ENCODE results near the gene PTPN2.
"Not testable (repeated sequence)": the region's sequence is repeated elsewhere in the genome, so short reads cannot be mapped to it uniquely, and the experiment has no call there.

The PTPN2 gene

GRCh38 chr18:12769644-12770440, 114.2 kb downstream of the PTPN2 start:
- DNase-seq = no peak

DNA sequence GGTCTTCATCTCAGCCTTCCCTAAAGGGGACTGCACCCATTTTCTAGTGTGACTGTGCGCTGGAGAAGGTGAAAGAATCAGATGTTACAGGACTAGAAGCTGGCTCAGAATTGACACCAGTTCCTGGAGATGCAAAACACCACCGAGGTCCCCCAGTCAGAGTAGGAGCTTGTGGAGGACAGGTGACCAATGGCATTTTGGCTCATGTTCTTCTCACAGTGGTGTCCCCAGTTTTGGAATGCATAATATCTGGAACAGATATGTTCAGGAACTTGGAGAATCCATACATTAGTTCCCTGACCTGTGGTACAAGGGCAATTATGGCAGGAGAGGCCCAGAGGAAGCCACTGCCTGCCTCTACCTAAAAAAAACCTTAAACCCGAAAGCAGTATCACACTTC, 114.9 kb downstream of the PTPN2 start:
- no peak for DNase-seq

DNA sequence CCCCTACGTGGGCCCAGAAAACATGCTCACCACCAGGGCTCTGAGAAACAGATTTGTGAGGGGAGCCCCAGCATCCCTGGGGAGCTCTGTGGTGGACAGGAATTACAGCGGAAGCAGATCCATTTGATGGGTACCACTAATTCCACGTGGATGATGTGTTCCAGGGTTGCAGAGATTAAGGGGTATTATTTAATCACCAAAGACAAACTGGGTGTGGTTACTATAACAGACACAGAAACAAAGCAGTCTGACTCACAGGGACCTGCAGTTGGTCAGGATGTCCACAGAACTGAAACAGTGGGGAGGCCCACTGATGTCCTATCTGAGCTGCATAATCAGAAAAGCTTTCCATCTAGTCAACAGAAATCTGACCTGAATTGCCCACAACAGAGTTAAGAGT, 115.4 kb downstream of the PTPN2 start:
- DNase-seq = no peak

DNA sequence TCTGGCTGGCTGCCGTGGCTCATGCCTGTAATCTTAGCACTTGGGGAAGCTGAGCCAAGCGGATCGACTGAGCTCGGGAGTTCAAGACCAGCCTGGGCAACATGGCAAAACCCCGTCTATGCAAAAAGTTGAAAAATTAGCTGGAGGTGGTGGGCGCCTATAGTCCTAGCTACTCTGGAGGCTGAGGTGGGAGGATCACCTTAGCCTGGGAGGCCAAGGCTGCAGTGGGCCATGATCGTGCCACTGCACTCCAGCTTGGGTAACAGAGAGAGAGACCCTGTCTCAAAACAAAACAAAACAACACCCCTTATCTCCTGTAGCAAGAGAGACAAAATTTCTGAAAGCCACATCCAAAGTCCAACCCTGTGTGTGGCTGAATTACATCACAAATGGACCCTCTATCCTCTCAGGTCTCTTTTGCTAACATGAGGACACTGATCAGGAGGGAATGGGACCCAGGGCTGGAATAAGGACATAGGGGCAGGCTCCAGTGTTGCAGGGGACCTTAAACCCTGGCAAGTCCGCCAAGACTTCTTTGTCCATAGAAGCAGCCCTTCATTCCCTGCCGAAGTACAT, 116.4 kb downstream of the PTPN2 start:
- no peak for DNase-seq

DNA sequence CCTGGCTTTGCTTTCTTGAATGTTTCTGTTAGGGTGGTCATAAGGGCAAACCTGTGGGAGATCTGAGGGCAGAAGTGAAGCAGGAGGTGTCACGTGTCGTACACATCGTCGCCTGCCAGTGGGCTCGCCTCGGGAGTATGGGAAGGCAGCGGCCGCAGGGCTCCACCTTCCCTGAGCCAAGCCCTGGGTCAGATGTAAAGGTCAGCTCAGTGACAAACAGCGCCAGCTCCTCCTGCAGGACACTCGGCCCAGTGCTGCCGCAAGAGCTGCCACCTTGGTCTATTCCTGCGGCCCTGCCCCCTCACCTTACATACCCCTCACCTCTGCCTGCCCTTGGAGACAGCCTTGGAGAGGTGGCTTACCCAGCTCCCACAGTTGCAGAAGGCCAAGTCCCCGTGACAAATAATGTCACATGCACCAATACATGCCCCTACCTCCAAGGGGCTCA, 117.0 kb downstream of the PTPN2 start:
- DNase-seq = no peak

GRCh38 chr18:12765586-12765985, 118.5 kb downstream of the PTPN2 start:
- no peak for DNase-seq

DNA sequence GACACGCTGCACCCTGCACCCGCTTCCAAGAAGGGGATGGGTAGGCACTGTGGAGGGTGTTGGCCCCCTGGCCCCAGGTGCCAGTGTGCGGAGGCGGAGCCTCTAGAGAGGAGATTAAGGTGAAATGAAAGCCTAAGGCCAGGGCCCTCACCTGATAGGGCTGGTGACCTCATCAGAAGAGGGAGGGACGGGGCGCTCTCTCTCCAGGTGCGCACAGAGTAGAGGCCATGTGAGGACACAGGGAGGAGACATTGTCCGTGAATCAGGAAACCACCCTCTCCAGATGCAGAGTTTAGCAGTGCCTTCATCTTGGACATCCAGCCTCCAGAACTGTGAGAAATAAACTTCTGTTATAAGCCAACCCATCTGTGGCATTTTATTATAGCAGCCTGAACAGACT, 118.9 kb downstream of the PTPN2 start:
- no peak for DNase-seq

DNA sequence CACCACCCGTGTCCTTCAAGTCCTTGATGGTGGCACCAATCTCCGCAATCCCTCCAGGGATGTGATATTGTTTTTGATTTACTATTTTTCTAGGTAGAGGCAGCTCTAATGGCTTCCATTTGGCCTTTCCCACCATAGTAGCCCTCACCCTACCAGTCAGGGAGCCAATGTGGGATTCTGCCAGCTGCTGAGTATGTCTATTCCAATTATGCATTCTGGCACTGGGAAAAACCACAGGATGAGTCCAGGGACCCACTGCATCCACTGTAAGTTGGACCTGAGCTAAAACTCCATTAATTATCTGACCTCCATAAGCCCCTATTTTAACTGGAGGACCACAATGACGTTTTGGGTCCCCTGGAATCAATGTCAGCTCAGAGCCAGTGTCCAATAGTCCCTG, 125.5 kb downstream of the PTPN2 start:
- DNase-seq = not testable (repeated sequence)

GRCh38 chr18:12756619-12757239, 127.3 kb downstream of the PTPN2 start:
- not testable (repeated sequence) for DNase-seq

- not testable (repeated sequence) for DNase-seq
Measured at GRCh38 chr18:12755606-12756005, 128.4 kb downstream of the PTPN2 start.

DNA sequence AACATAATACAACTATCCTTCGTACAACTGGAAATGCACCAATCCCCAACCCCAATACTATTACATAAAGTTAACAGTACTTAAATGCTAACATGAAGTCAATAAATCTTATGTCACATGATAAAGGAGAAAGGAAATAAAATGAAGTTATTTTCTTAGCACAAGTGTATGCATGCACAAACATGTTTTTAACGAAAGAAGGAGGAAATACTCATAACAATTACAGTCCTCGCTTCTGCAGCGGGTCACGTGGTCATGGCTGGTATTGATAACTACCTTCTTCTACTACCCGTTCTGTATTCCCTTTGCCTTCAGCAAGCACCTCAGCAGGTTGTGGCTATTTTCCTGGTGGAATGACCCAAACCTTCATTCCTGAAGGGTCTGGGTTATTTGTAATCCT, 129.5 kb downstream of the PTPN2 start:
- DNase-seq = no peak

- no peak for DNase-seq
Measured at GRCh38 chr18:12751891-12752290, 132.1 kb downstream of the PTPN2 start.

DNA sequence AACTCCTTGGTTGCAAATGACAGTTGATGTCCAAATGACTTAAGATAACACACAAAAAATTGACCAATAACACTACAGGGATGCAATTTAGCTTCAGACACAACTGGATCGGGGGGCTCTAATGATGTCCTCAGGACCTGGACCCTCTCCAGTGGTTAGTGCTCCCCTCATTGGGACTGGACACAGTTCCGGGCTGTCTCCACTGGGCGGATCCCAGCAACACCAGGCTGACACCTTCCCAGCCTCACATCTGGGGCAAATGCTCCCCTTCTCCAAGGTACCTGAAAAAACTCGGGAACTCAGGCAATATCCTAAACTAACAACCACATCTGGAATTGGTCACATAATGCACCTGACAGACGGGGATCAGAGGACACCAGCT, 132.5 kb downstream of the PTPN2 start:
- no peak for DNase-seq

DNA sequence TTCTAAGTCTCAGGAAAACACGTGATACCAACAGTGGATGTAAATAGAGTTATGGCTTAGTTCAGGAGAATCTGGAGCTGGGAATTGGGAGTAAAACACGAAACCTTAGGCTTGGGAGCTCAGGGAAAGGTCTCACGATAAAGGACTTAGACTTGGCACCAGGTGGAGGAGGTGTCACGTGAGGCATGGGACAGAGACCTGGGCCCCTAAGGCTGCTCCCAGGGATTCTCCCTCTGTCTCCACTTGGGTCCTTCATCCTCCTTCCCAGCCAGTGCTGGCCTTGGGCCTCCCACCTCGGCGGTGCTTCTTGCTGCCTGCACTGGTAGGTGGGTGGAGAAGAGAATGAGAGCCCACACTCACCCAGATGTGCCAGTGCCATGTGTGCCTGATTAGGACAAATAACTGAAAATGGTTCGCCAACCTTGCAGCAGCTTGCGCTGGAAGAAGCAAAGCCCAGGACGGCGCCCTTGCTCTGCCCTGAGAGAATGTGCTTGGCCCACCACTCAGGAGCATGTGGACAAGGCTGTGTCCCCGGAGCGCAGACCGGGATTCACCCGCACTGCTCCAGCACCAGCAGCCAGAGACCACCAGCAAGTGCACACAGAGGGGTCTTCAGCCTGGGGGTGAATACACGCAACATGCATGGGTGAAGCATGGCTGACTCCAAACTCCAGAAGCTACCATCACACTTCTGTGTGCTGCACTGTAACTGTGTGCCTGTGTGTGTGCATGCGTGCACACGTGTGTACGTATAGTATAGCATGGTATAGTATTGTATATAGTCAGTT, 133.1 kb downstream of the PTPN2 start:
- no peak for DNase-seq

DNA sequence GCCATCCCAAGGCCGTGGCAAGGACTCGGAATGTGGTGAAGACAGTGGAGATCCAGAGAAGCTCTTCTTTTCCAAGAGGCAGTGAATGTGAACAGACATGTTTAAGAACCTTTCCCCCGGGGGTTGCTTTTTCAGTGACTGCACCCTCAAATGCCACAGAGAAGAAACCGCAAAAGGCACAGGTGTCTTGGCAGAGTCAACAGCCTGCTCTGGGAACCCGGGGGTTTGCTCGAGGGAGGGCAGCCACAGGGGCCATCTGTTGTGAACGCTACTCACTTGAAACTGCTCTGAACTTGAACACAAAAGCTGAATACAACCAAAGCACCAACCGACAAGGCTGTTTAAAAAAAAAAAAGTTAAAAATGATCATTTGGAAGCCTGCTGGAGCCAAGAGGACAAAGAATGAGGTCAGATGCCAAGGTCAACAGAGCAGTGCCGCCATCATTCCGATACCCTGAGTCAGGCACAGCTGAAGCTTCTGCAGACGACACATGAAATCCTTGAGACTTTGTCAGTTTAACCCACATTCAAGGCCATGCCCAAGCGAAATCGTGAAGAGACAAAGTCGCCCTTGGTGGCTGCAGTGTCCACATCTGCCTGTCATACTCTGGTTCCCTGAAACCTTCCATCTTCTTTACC, 133.8 kb downstream of the PTPN2 start:
- DNase-seq = no peak

GRCh38 chr18:12749121-12749520, 134.9 kb downstream of the PTPN2 start:
- DNase-seq = no peak

GRCh38 chr18:12748671-12749070, 135.4 kb downstream of the PTPN2 start:
- DNase-seq = no peak

- no peak for DNase-seq
Measured at GRCh38 chr18:12747530-12748315, 136.3 kb downstream of the PTPN2 start.

DNA sequence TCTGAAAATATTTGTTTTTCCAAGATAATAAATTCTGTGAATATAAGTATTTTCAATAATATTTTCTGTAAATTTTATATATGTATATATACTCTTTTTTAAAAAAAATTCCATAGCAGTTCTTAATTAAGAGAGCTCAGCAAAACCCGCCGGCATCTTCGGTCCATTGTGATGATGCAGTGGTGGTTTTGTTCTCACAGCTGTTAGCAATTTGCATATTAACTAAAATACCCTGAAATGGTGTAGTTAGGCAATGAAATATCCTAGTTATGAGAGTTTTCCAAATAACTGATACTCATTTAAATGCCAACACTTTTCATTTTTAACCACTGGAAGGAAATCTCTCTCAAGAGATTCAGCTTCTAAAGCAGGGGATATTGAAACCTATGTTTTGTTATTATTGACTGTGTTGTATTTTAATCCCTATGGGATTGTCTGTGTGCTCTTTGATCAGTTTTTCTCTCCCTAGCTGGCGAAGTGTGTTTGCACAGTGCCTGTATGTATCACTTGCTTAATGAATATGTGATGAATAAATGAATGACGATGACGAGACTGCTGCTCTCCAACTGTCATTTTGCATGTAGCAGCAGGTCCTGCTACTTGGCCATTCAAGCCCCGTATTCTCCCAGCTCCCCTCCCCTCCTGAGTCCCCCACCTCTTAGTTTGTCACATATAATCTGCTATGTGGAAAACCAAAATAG, 138.8 kb downstream of the PTPN2 start:
- DNase-seq = no peak

DNA sequence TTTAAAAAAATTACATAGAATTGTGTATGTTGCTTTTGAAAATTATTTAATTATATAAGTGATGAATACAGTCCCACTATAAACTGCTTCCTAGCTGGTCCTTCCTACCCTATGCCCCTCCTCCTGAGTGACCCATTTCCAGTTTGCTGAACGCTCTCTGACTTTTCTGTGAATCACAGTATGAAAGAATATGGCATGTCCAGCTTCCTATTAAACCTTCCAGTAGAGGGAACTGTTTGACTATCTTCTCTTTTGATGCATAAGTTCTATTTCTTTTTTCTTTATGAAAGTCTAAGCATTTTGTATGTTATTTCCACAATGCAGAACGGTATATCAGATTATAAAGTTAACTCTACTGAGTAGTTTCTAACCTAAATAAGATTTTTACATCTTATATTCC, 139.9 kb downstream of the PTPN2 start:
- DNase-seq = no peak

DNA sequence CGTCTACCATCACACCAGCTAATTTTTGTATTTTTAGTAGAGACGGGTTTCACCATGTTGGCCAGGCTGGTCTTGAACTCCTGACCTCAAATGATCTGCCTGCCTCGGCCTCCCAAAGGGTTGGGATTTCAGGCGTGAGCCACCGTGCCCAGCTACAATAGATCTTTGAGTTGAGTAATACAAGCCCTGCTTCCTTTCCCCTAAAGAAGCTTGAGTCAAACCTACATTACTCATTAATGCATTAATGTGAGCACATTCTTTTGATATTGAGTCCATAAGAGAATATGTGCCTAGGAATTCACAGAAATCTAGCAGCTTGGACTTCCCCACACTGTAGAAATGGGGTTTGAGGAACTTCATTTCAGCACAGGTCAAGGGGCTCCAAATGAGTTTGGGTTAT, 141.6 kb downstream of the PTPN2 start:
- DNase-seq = no peak
